ENCODE data around the gene GORAB. TPM values are rescaled to one million over a fixed set of nuclear protein-coding genes. Genes with fewer than 3 reads are reported as not detected.

The GORAB gene
- total and polyA plus RNA-seq, 2 of the 8 experiments (the other 6 are each of a cell fraction or from before 2014, with no cell fraction given) = 4.0 to 9.6 TPM

DNA sequence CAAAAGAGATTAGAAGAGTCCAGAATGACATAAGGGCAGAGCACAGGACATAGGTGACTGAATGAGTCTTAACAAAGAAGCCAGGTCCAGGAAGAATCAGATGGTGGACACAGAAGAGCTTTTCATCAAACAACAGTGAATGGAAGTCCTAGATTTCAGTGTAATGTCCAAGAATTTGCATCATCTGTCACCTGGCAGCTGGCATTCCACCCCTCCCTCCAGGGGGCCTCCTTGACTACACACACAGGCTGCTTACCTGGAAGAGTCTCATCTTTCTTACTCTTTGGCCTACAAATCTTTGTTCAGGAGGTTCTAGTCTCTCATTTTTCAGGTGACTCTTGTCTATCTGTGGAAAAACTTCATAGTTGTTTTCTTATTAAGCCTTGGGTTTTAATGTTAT, 36.2 kb downstream of the GORAB start:
- ChIA-PET POLR2A (ENCODE audit: partially characterized antibody) (interaction anchor here (1.3 kb wide), 1 partner anchor 12 kb away, joined by 3 read pairs; no protein-coding TSS in a partner anchor), CTCF (ENCODE audit: partially characterized antibody) (interaction anchor here (0.6 kb wide), 1 partner anchor 215 kb away, joined by 4 read pairs; no protein-coding TSS in a partner anchor)
- Histone ChIP-seq H2BK12ac (ENCODE audit: low read depth, low read length) (no peak overlapping the region), H3K4me2 (ENCODE audit: insufficient read depth in 1 of 2, low read depth in 2 of 2, low read length in 2 of 2) (no peak overlapping the region), H3K18ac (ENCODE audit: extremely low read depth, low read length) (no peak overlapping the region), H2AK5ac (ENCODE audit: low read depth, low read length) (no peak overlapping the region), H3K27me3 (replicated peaks in 1 of 4; ENCODE audit: control insufficient read depth in 3 of 4, extremely low read depth in 1 of 4, insufficient read depth in 3 of 4, low read length in 3 of 4) (no peaks in the 10 kb centered on the region; a peak in 1 of 7 replicates), H3K4me3 (ENCODE audit: extremely low read depth in 1 of 4, insufficient read depth in 2 of 4, low read depth in 3 of 4, low read length in 4 of 4) (no peak overlapping the region), H2BK20ac (ENCODE audit: low read length) (no peak overlapping the region), H2AFZ (ENCODE audit: low read length) (no peak overlapping the region), H4K8ac (ENCODE audit: extremely low read depth, insufficient read depth, low read length) (no peak overlapping the region), H3K36me3 (ENCODE audit: control insufficient read depth in 2 of 4, insufficient read depth in 4 of 4, low read length in 3 of 4) (no peaks in the 10 kb centered on the region), H3K4ac (replicated peaks; ENCODE audit: insufficient read length, low read depth, low read length) (no peak overlapping the region), H3K4me1 (replicated peaks in 1 of 4; ENCODE audit: control insufficient read depth in 3 of 4, insufficient read depth in 4 of 4, low read length in 3 of 4) (peaks cover 3 to 7% (median 4%) of the 10 kb centered on the region in 4 experiments; a peak in 5 of 7 replicates), H2BK120ac (replicated peaks; ENCODE audit: low read depth, low read length) (no peak overlapping the region), H2BK5ac (ENCODE audit: low read depth, low read length) (no peak overlapping the region), H3K56ac (replicated peaks; ENCODE audit: insufficient read length, low read depth, low read length) (no peak overlapping the region), H3K9ac (replicated peaks in 1 of 4; ENCODE audit: extremely low read depth in 1 of 4, low read depth in 3 of 4, low read length in 3 of 4) (no peak overlapping the region), H4K5ac (ENCODE audit: insufficient read length, low read depth, low read length) (no peak overlapping the region), H4K91ac (replicated peaks; ENCODE audit: insufficient read length, low read length) (no peak overlapping the region), H3K79me1 (ENCODE audit: low read depth, low read length) (no peaks in the 10 kb centered on the region), H3K23ac (ENCODE audit: insufficient read length) (no peak overlapping the region), H3K9me3 (ENCODE audit: insufficient read depth in 2 of 2, low read depth in 1 of 2, low read length in 1 of 2) (no peaks in the 10 kb centered on the region), H3K79me2 (ENCODE audit: control insufficient read depth in 1 of 2, insufficient read depth in 2 of 2, low read length in 2 of 2) (no peaks in the 10 kb centered on the region), H3K23me2 (ENCODE audit: low read depth, low read length) (no peaks in the 10 kb centered on the region), H2BK15ac (ENCODE audit: low read length) (no peak overlapping the region), H3K14ac (ENCODE audit: insufficient read length) (no peak overlapping the region), H4K20me1 (replicated peaks in 1 of 2; ENCODE audit: control insufficient read depth in 1 of 2, insufficient read depth in 2 of 2, low read length in 2 of 2) (no peaks in the 10 kb centered on the region), H3K27ac (ENCODE audit: low read depth, low read length) (no peak overlapping the region)
- TF ChIP-seq SIN3A (conservative IDR thresholded peaks at IDR 0.05 in 1 of 2, IDR thresholded peaks at IDR 0.05 in 1 of 2; ENCODE audit: low read depth in 1 of 2, low read length in 2 of 2) (no peak), TCF12 (IDR thresholded peaks at IDR 0.05; ENCODE audit: low read depth, low read length) (no peak), TEAD4 (IDR thresholded peaks at IDR 0.05; ENCODE audit: low read depth, low read length) (peak; percentile 27; the same call in 1 of the 2 replicates), EGR1 (IDR thresholded peaks at IDR 0.05; ENCODE audit: borderline replicate concordance, low read depth, low read length) (no peak), SP2 (IDR thresholded peaks at IDR 0.05; ENCODE audit: low read length) (no peak), ZNF274 (IDR thresholded peaks at IDR 0.05; ENCODE audit: borderline replicate concordance, extremely low read depth, low read length) (no peak), TBP (IDR thresholded peaks at IDR 0.05; ENCODE audit: low read depth, low read length) (no peak)
- TF ChIP-seq, protein P1, sequence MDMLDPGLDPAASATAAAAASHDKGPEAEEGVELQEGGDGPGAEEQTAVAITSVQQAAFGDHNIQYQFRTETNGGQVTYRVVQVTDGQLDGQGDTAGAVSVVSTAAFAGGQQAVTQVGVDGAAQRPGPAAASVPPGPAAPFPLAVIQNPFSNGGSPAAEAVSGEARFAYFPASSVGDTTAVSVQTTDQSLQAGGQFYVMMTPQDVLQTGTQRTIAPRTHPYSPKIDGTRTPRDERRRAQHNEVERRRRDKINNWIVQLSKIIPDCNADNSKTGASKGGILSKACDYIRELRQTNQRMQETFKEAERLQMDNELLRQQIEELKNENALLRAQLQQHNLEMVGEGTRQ (IDR thresholded peaks at IDR 0.05; ENCODE audit: low read length) = no peak
- TF ChIP-seq, protein P2, sequence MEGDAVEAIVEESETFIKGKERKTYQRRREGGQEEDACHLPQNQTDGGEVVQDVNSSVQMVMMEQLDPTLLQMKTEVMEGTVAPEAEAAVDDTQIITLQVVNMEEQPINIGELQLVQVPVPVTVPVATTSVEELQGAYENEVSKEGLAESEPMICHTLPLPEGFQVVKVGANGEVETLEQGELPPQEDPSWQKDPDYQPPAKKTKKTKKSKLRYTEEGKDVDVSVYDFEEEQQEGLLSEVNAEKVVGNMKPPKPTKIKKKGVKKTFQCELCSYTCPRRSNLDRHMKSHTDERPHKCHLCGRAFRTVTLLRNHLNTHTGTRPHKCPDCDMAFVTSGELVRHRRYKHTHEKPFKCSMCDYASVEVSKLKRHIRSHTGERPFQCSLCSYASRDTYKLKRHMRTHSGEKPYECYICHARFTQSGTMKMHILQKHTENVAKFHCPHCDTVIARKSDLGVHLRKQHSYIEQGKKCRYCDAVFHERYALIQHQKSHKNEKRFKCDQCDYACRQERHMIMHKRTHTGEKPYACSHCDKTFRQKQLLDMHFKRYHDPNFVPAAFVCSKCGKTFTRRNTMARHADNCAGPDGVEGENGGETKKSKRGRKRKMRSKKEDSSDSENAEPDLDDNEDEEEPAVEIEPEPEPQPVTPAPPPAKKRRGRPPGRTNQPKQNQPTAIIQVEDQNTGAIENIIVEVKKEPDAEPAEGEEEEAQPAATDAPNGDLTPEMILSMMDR (IDR thresholded peaks at IDR 0.05; ENCODE audit: control extremely low read depth in 1 of 3, insufficient read depth in 1 of 3, low read depth in 1 of 3, low read length in 3 of 3) = no peak
- DNase-seq (ENCODE audit: low read depth in 1 of 2, low spot score in 2 of 2) = no peak
- FAIRE-seq = no peak

All from H1 (cell line).